Endothelial cell of umbilical vein (primary cell): Measurements from ENCODE around the gene EMCN. TPM values are rescaled to one million over a fixed set of nuclear protein-coding genes. Genes with fewer than 3 reads are reported as not detected.

Experiments
- BruUV-seq: library from RNA; stranded (reverse); fragments of 400-500 nt; replicated peaks from 2 replicates; lab custom pipeline; 2021; lab: Mats Ljungman, UMichigan
- CTCF ChIA-PET: fragments of 300-600, 350-600 bp; sonication (Branson Sonifier 250); formaldehyde crosslinking; loops from one replicate; lab custom pipeline; 2021; ENCODE audit warnings: antibody characterized with exemption, inconsistent platforms; lab: Charles Lee
- POLR2A ChIA-PET: fragments of 300-600, 350-600 bp; sonication (Branson Sonifier 250); formaldehyde crosslinking; loops from one replicate; lab custom pipeline; 2021; ENCODE audit warnings: antibody characterized with exemption, inconsistent platforms; lab: Charles Lee
- DNase-seq: peaks from one replicate; pipeline ENCODE4 v3.0.0-alpha.2; 2011; ENCODE audit warnings: low read depth, low spot score
- FAIRE-seq: peaks from 2 replicates; lab custom pipeline; 2011; peaks lifted over from hg19 to GRCh38; lab: Jason Lieb, UNC
- H2AFZ ChIP-seq: 2 replicates; pipeline ENCODE4 v1.6.0; 2012; ENCODE audit warnings: low read depth, low read length, control low read depth, inconsistent platforms
- H3K27ac ChIP-seq: 2 replicates; pipeline ENCODE4 v1.5.1; 2011; ENCODE audit warnings: low read depth, mild to moderate bottlenecking, control low read depth, low read length, moderate library complexity; ENCODE audit not compliant: insufficient read depth
- H3K27me3 ChIP-seq, 2 experiments: 2 replicates each; pipeline versions ENCODE4 v1.6.0 to v1.6.1; 2011; ENCODE audit warnings: low read length in 2 of 2, mixed read lengths in 1 of 2; ENCODE audit not compliant: control insufficient read depth in 2 of 2, insufficient read depth in 2 of 2
- H3K36me3 ChIP-seq, 2 experiments: 2 replicates in 1 of 2; 3 replicates in 1 of 2; pipeline ENCODE4 v1.5.1; 2011; ENCODE audit warnings: low read length in 2 of 2, mild to moderate bottlenecking in 1 of 2, moderate library complexity in 1 of 2; ENCODE audit not compliant: control insufficient read depth in 2 of 2, insufficient read depth in 2 of 2; ENCODE audit errors: extremely low read depth in 1 of 2
- H3K4me1 ChIP-seq: 3 replicates; pipeline ENCODE4 v1.5.1; 2011; ENCODE audit warnings: mild to moderate bottlenecking, low read length; ENCODE audit not compliant: control insufficient read depth, insufficient read depth; ENCODE audit errors: extremely low read depth
- H3K4me2 ChIP-seq: 2 replicates; pipeline ENCODE4 v1.6.1; 2011; ENCODE audit warnings: low read length, control low read depth, mixed read lengths; ENCODE audit not compliant: insufficient read depth
- H3K4me3 ChIP-seq, 3 experiments: fragments of 200-600 bp in 1 of 3; sonication (generic), shearing (Covaris generic) in 1 of 3; replicated peaks in 1 of 3; 2 replicates each; pipeline ENCODE4 v1.5.1; 2011 to 2016; ENCODE audit warnings: control low read depth in 3 of 3, low read length in 3 of 3, mild to moderate bottlenecking in 2 of 3, inconsistent platforms in 1 of 3, low read depth in 1 of 3, moderate library complexity in 1 of 3; ENCODE audit not compliant: insufficient read depth in 1 of 3
- H3K79me2 ChIP-seq: 2 replicates; pipeline ENCODE4 v1.6.0; 2012; ENCODE audit warnings: low read length, inconsistent platforms; ENCODE audit not compliant: control insufficient read depth, insufficient read depth
- H3K9ac ChIP-seq: replicated peaks from 2 replicates; pipeline ENCODE3; 2011; ENCODE audit warnings: low read length, control low read depth; ENCODE audit not compliant: insufficient read depth; ENCODE audit errors: extremely low read depth
- H3K9me1 ChIP-seq: replicated peaks from 3 replicates; pipeline ENCODE4 v1.6.0; 2011; ENCODE audit warnings: mild to moderate bottlenecking, low read length; ENCODE audit not compliant: control insufficient read depth, insufficient read depth; ENCODE audit errors: extremely low read depth
- H3K9me3 ChIP-seq: replicated peaks from 2 replicates; pipeline ENCODE4 v1.5.1; 2012; ENCODE audit warnings: low read length, inconsistent platforms; ENCODE audit not compliant: control insufficient read depth, insufficient read depth
- H4K20me1 ChIP-seq: replicated peaks from 2 replicates; pipeline ENCODE3; 2011; ENCODE audit warnings: mild to moderate bottlenecking, low read length; ENCODE audit not compliant: control insufficient read depth, insufficient read depth; ENCODE audit errors: extremely low read depth
- CTCF ChIP-seq, 2 donors: IDR thresholded peaks; 1 replicate in 1 of 2; 2 replicates in 1 of 2; pipeline ENCODE4 v1.5.1; 2011; ENCODE audit warnings: low read length in 2 of 2, mild to moderate bottlenecking in 2 of 2, moderate library complexity in 2 of 2, control low read depth in 1 of 2, inconsistent platforms in 1 of 2, low read depth in 1 of 2; ENCODE audit not compliant: insufficient read depth in 1 of 2; ENCODE audit errors: extremely low read depth in 1 of 2
- EZH2 ChIP-seq: IDR thresholded peaks from 2 replicates; pipeline ENCODE4 v1.6.1; 2012; ENCODE audit warnings: borderline replicate concordance, low read depth, mild to moderate bottlenecking, moderate library complexity, low read length, inconsistent platforms; ENCODE audit not compliant: severe bottlenecking
- FOS ChIP-seq: IDR thresholded peaks from 2 replicates; pipeline ENCODE4 v1.6.1; 2011; ENCODE audit warnings: mild to moderate bottlenecking, low read length, moderate library complexity, borderline replicate concordance; ENCODE audit not compliant: insufficient read depth
- GATA2 ChIP-seq: IDR thresholded peaks from 2 replicates; pipeline ENCODE4 v1.7.0; 2011; ENCODE audit warnings: low read depth, mild to moderate bottlenecking, moderate library complexity, mixed read lengths, low read length; ENCODE audit not compliant: insufficient read length, insufficient read depth
- JUN ChIP-seq: IDR thresholded peaks from 2 replicates; pipeline ENCODE4 v1.6.1; 2011; ENCODE audit warnings: borderline replicate concordance, low read depth; ENCODE audit not compliant: insufficient read length, insufficient read depth
- MYC ChIP-seq: IDR thresholded peaks from one replicate; pipeline ENCODE4 v1.6.1; 2011; ENCODE audit warnings: mild to moderate bottlenecking, low read depth, low read length
- POLR2A ChIP-seq: IDR thresholded peaks from 2 replicates; pipeline ENCODE4 v1.6.1; 2012; ENCODE audit warnings: low read depth, mild to moderate bottlenecking, control low read depth, low read length
- POLR2AphosphoS5 ChIP-seq: IDR thresholded peaks from 2 replicates; pipeline ENCODE4 v1.6.1; 2012; ENCODE audit warnings: low read depth, mild to moderate bottlenecking, control low read depth, low read length, moderate library complexity; ENCODE audit not compliant: insufficient read depth
- dilution Hi-C: fragments of 300-500 bp; cut with MboI; formaldehyde crosslinking; loops from one replicate; pipeline ENCODE4 v1.15.0; 2019; ENCODE audit warnings: low sequenced_read_pairs; ENCODE audit not compliant: extremely low pct_ligation_motif_present
- intact Hi-C: fragments of 100-400 bp; cut with micrococcal nuclease; formaldehyde crosslinking; loops from one replicate; pipeline ENCODE4 v1.10.0; 2022
- polyA plus RNA-seq, 4 experiments: library from polyadenylated mRNA; depleted of rRNA in 3 of 4; stranded (reverse) in 3 of 4; unstranded in 1 of 4; fragments of >200 nt; gene quantifications; 2 replicates each; pipeline versions ENCODE4 v1.2.1 to v1.2.3, GENCODE V29; 2011 to 2012; ENCODE audit warnings: missing spikeins in 1 of 4
- total RNA-seq: library from RNA; stranded (reverse); gene quantifications from 2 replicates; pipeline ENCODE4 v1.2.3, GENCODE V29; 2021
- TF ChIP-seq, protein P1 (sequence below): IDR thresholded peaks from 2 replicates; pipeline ENCODE4 v1.6.1; 2011; ENCODE audit not compliant: insufficient read depth, insufficient read length

The EMCN gene
- total and polyA plus RNA-seq, 2 donors (not counting 3 experiments of a cell fraction or from before 2014, with no cell fraction given): 51.6 to 97.3 TPM

- Histone ChIP-seq H3K4me2 (no peak overlapping the region), H3K9ac (no peak overlapping the region), H3K4me1 (no peaks in the 10 kb centered on the region), H2AFZ (no peak overlapping the region), H3K27me3 (no peaks in the 10 kb centered on the region), H3K9me3 (no peaks in the 10 kb centered on the region), H3K9me1 (no peaks in the 10 kb centered on the region), H3K27ac (no peak overlapping the region), H4K20me1 (no peaks in the 10 kb centered on the region), H3K36me3 (peaks cover 2 to 7% of the 10 kb centered on the region in 2 experiments), H3K79me2 (no peaks in the 10 kb centered on the region), H3K4me3 (no peak overlapping the region)
- ChIA-PET CTCF (no interaction called here), POLR2A (no interaction called here)
- intact Hi-C loops (no loop called here), dilution Hi-C loops (no loop called here)
- TF ChIP-seq FOS: no peak
- TF ChIP-seq, protein P1, sequence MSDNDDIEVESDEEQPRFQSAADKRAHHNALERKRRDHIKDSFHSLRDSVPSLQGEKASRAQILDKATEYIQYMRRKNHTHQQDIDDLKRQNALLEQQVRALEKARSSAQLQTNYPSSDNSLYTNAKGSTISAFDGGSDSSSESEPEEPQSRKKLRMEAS: no peak
- TF ChIP-seq POLR2A: no peak
- TF ChIP-seq JUN: no peak
- no peak for TF ChIP-seq POLR2AphosphoS5
- no peak for TF ChIP-seq GATA2
- TF ChIP-seq EZH2: no peak
- no peak for TF ChIP-seq MYC
- TF ChIP-seq CTCF (IDR thresholded peaks at IDR 0.05; ENCODE audit: extremely low read depth in 1 of 2, insufficient read depth in 1 of 2, low read depth in 1 of 2, low read length in 2 of 2): no peak
- no peak for FAIRE-seq
- no TSS peak for BruUV-seq
- no peak for DNase-seq
Measured at GRCh38 chr4:100483796-100484195, 34.0 kb downstream of the EMCN start.
